Stimulated activated CD8-positive, alpha-beta memory T cell treated with anti-CD3 and anti-CD28 coated beads, Interleukin-4, amount 100 ng/mL, for 4 hours (primary cell): ENCODE measurements around the gene SPAG6.
"Not testable (repeated sequence)": the region's sequence is repeated elsewhere in the genome, so short reads cannot be mapped to it uniquely, and the experiment has no call there.

Source experiments
- DNase-seq, 2 donors: peaks; one replicate each; pipeline ENCODE4 v3.0.0-alpha.2; 2020; ENCODE audit warnings: low read depth in 2 of 2, low spot score in 1 of 2

The SPAG6 gene

DNA sequence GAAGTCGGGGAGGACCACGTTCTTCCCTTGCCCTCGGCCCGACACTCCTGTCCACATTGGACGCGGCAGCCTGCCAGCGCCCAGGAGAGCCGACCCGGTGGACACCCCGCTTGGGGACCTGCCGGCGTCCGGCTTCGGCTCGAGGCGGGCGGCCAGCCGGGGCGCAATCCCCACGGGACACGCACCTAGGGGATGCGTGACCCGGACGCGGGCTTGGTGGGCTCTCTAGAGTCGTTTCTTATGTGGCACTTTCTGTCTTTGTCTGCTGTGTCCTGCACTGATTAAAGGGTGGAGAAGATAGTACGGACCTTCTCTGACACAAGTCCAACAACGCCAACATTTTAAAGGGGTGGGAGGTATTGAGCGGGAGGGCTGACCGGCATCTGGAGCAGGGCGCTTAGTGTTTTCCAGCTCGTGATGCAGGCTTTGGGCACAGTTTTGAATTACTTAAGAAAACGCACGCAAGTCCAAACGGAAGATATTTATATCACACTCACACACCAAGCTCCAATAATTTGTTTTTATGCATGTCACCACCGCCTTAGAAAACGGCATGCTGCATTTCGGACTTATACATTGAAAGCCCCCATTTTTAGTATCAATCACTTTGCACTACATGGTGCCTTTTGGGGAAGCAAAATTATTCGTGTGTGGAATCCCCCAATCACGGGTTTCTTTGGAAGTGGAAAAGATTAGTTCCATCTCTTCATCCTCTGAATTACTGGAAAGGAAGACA lies 3.9 kb upstream of the SPAG6 start:
- DNase-seq, result no peak

GRCh38 chr10:22341926-22342196 lies 3.4 kb upstream of the SPAG6 start:
- no peak for DNase-seq

- no peak for DNase-seq
Observed at GRCh38 chr10:22342421-22342820, 2.9 kb upstream of the SPAG6 start.

- DNase-seq, result no peak
Observed at GRCh38 chr10:22343731-22344130, 1.6 kb upstream of the SPAG6 start.

DNA sequence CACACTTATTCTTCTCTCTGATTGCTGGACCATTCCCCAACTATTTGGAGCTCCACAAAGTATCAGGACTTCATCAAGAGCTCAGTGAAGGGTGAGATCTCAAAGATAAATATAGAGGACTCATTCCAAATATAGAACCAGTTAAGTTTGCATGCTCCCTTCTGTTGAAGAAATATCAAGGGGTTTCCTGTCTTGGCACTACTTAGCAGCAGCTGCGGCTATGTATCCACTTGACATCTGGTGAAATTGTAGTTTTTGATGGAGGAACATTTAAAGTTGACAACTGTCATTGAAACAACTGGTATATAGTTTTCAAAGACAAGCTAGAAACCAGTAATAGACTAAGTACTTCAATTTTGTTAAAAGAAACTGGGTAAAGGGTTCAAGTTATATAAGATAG lies 1.0 kb upstream of the SPAG6 start:
- no peak for DNase-seq

DNA sequence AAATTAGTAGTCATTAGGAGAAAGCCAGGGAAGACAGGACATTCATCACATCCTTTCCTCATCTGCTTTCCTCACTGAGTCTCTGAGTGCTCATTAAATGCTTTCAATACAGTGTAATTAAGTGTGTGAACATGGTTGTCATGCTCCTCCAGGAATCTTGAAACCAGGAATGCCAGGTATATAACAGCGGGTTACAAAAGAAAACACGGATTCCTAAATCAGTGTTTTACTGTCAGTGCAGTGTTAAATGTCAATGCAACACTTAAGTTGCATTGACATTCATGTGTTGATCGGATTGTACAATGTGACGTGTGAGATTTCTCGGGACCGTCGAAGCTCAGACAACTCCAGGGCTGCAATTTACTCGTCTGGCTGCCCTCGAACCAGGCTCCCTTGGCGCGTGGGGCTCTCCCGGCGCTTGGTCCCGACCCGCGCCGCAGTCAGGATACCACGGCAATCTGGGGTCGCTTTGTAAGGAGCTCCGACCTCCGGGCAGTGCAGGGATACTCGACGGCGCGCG lies 455 bp upstream of the SPAG6 start:
- DNase-seq, result no peak

DNA sequence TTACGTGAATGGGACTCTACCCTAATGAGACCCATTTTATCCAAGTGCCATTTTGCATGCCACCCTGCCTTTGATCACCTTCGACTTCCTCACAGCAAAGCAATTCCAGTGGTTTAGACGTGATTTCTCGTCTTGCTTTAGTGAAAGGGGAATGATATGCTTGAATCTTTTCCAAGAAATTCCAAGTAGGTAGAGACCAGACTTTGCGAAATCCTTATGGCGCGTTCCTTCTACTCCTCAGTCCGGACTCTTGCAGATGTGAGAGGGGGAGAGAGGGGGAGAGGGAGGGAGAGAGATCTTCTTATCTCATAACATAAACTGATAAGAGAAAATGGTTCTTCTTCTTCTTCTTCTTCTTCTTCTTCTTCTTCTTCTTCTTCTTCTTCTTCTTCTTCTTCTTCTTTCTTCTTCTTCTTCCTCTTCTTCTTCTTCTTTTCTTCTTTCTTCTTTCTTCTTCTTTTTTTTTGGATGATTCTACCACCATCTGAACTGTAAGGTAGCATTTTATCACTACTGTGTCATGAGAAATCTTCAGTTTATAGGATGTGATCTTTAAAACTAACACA lies 883 bp downstream of the SPAG6 start:
- no peak for DNase-seq

DNA sequence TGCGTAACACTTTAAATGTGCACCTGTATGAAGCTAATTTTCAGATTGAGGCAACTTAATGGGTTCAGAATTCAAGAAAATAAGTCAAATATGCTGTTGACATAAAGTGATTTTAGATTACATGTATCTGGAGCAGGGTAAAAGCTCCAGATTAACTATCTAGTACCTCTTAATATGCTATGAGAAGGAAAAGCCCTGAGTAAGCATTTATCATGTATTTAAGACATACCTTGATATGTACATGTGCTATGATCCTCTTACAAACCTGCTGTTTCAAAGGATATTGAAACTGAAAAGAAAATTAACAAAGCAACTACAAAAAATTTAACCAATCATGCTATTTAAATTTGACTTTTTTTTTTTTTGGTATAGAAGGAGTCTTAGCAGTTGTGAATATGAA lies 4.5 kb downstream of the SPAG6 start:
- DNase-seq, result no peak

DNA sequence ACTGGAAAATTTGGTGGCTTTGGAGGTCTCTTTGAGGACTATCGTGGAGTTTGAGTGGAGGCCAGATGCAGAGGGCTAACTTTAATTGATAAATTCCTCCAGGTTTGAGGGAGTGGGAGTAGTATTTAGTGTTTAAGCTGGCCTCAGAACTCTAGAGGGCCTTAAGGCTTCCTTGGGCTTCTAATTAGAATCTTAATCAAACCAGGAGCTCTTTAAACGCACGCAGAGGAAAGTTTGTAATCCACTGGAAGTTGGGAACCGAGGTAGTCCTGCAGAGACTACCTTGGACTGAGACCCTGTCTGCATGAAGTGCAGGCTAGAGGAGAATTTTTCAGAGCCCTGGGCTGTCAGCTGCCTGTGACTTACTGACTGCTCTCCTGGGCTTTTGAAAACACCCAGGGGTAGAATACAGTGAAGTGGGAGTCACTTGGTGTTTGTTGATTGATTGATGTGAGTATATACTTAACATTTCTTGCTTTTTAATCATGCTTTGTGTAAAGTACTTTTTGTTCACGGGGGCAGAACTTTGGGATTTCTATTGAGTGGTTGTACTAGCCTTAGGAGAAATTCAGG lies 5.9 kb downstream of the SPAG6 start:
- DNase-seq, result no peak

- no peak for DNase-seq
Observed at GRCh38 chr10:22356324-22356873, 11.1 kb downstream of the SPAG6 start.

DNA sequence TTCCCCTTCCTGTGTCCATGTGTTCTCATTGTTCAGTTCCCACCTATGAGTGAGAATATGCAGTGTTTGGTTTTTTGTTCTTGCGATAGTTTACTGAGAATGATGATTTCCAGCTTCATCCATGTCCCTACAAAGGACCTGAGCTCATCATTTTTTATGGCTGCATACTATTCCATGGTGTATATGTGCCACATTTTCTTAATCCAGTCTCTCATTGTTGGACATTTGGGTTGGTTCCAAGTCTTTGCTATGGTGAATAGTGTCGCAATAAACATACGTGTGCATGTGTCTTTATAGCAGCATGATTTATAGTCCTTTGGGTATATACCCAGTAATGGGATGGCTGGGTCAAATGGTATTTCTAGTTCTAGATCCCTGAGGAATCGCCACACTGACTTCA lies 12.5 kb downstream of the SPAG6 start:
- not testable (repeated sequence) for DNase-seq

DNA sequence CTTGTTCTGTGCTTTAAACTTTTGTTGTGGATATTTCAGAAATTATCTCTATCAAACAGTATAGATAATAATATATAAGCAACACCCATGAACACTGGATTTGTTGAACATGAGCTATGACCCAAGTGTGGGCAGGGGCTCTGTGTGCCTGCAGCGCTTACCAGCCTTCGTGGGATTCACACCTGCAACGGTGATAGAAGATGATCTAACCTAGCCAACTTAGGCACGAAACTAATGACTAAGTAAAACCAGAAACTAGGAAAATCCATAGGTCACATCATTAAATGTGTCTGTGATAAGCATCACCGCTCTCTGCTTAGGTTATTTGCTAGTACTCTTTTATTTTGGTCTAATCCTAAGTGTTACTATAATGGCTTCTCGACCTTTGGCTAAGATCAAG lies 18.0 kb downstream of the SPAG6 start:
- DNase-seq, result no peak

- DNase-seq, result no peak
Observed at GRCh38 chr10:22364407-22365140, 19.3 kb downstream of the SPAG6 start.

- DNase-seq, result no peak
Observed at GRCh38 chr10:22365233-22365632, 19.9 kb downstream of the SPAG6 start.

DNA sequence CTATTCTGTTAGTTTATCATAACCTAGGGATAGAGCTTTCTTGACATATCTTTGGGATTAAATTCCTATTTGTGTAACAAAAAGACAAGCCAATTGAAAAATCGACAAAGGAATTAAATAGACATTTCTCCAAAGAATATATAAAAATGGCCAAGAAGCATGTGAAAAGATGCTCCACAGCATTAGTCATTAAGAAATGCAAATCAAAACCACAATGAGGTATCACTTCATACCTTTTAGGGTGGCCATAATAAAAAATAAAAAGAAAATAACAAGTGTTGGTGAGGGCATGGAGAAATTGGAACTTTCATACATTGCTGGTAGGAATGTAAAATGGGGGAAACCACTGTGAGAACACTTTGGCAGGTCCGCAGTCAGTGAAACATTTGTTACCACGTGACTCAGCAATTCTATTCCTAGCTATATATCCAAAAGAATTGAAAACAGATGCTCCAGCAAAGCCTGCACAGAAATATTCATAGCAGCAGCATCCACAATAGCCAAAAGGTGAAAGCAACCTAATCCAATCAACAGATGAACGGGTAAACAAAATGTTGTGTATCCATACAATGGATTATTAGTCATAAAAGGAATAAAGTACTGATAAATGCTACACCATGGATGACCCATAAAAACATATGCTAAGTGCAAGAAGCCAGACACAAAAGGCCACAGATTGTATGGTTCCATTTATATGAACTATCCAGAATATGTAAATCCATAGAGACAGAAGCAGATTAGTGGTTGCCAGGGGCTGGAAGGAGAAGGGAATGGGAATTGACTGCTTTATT lies 20.5 kb downstream of the SPAG6 start:
- no peak for DNase-seq

DNA sequence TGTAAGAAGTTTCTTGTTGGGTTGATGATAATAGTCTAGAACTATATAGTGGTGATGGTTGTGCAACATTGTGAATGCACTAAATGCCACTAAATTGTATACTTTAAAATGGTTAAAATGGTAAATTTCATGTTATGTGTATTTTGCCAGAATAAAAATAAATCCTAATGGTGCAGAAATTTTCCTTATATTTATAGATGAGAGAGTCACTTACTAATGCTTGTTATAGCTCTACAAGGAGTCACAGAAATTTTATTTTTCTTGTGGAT lies 21.1 kb downstream of the SPAG6 start:
- DNase-seq, result no peak

DNA sequence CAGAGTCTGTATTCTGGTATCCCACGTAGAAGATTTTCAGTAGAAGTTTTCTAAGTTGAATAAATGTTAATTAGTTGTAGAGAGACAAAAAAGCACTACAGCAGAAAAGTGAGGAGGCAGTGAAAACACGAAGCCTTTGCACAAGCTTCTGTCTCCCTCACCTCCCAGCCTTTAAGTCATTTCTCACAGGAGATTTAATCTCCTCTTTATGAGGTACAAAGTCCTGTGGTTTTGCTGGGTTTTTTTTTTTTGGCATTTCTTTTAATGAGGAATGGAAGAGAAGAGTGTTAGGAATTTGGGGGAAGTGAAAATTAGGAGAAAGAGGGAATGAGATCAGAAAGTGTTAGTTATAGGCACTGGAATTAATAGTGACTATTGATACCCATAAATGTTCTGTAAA lies 21.5 kb downstream of the SPAG6 start:
- no peak for DNase-seq

- no peak for DNase-seq
Observed at GRCh38 chr10:22367471-22367870, 22.2 kb downstream of the SPAG6 start.

DNA sequence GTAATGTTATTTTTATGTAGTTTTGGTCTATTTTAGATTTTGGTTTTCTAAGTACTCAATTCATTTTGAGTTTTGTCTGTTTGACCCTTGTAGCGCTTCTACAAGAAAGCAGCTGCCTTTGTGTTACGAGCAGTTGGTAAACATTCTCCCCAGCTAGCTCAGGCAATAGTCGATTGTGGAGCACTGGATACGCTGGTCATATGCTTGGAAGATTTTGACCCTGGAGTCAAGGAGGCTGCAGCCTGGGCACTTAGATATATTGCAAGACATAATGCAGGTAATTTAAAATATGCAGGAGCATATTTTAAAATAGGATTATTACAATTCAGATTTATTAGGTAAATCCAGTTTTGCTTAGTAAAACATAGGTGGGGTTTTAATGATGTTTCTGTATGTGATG lies 23.1 kb downstream of the SPAG6 start:
- DNase-seq, result no peak

DNA sequence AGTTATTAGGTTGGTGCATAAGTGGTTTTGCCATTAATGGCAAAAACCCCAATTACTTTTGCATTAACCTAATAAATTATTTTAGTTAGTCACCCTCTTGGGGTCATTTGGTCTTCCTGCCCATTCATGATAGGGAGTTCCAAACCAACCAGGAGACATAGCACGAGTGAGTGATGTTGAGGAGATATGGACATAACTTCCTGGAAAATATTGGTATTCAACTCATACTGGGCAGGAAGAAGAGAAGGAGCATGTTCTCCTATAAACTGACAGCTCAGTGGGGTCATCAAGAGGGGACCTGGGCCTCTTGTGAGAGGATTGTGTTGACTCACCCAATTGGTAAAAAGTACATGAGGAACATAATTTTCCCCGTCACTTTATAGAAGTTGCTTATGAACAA lies 23.7 kb downstream of the SPAG6 start:
- no peak for DNase-seq

DNA sequence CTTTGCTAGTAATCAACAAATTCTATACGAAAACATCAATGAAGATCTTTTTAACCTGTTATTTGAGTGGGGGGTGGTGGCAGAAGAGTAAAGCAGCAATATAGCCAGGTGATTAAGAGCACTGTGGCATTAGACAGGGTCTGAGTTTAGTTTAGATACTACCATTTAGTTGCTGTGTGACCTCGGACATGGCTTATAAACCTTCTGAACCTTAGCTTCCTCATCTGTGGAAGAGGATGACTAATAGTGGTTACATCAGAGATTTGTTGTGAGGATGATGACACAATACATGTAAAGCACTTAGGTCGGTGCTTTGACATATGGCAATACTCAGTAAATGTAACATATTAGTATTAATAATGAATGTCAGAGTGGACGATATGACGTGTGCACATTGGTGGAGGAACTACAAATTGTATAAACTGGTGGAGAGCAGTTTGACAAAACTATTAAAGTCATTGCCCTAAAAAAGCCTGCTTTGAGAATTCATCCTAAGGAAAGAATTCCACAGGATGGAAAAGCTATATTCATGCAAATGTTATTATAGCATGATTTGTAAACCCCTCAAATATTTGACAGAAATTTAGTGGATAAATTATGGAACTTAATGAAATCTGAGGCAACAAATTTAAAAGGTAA lies 24.3 kb downstream of the SPAG6 start:
- DNase-seq, result no peak
